Thoracic aorta (tissue), 2 donors: Measurements from ENCODE around the gene CHST1. TPM values are rescaled to one million over a fixed set of nuclear protein-coding genes. Genes with fewer than 3 reads are reported as not detected.
A peak's percentile ranks its signal among the peaks of the same experiment; 100 is the strongest.

Experiments used
- ATAC-seq: fragments of 150-250 bp; one replicate; pipeline ENCODE4 v1.8.0; 2017; ENCODE audit warnings: low read depth; ENCODE audit not compliant: insufficient number of reproducible peaks, low FRiP score
- DNase-seq: peaks from one replicate; pipeline ENCODE4 v3.0.0-alpha.2; 2020; ENCODE audit warnings: low spot score
- H3K27ac ChIP-seq, 2 donors: fragments of 200-600 bp; sonication (generic); 1 replicate in 1 of 2; 2 replicates in 1 of 2; pipeline ENCODE4 v1.5.1; 2016; ENCODE audit warnings: mild to moderate bottlenecking in 2 of 2, moderate library complexity in 2 of 2
- H3K27me3 ChIP-seq: fragments of 200-600 bp; sonication (generic); replicated peaks from 2 replicates; pipeline ENCODE4 v1.6.0; 2016; ENCODE audit warnings: mild to moderate bottlenecking; ENCODE audit not compliant: insufficient read depth
- H3K36me3 ChIP-seq: fragments of 200-600 bp; sonication (generic); one replicate; pipeline ENCODE4 v1.5.1; 2016
- H3K4me1 ChIP-seq, 2 donors: fragments of 200-600 bp; sonication (generic); 1 replicate in 1 of 2; 2 replicates in 1 of 2; pipeline versions ENCODE4 v1.5.1 to v1.6.0; 2016; ENCODE audit warnings: low read depth in 2 of 2, mild to moderate bottlenecking in 1 of 2; ENCODE audit not compliant: control insufficient read depth in 1 of 2
- H3K4me3 ChIP-seq: fragments of 200-600 bp; sonication (generic); 2 replicates; pipeline ENCODE4 v1.5.1; 2016; ENCODE audit warnings: mild to moderate bottlenecking
- H3K9me3 ChIP-seq: fragments of 200-600 bp; sonication (generic); 2 replicates; pipeline ENCODE4 v1.5.1; 2016
- total RNA-seq, 2 donors: library from RNA; depleted of rRNA; stranded (reverse); fragments of >200 nt; gene quantifications; one replicate each; pipeline versions ENCODE4 v1.1.0 to v1.2.3, GENCODE V29; 2016
- TF ChIP-seq, protein P1 (sequence below): fragments of 200-600 bp; sonication (generic); IDR thresholded peaks from one replicate; pipeline ENCODE4 v1.5.1; 2019; ENCODE audit warnings: antibody characterized with exemption

The CHST1 gene
- total RNA-seq, 2 donors from 2014 or later, result 48.7 to 50.2 TPM

DNA sequence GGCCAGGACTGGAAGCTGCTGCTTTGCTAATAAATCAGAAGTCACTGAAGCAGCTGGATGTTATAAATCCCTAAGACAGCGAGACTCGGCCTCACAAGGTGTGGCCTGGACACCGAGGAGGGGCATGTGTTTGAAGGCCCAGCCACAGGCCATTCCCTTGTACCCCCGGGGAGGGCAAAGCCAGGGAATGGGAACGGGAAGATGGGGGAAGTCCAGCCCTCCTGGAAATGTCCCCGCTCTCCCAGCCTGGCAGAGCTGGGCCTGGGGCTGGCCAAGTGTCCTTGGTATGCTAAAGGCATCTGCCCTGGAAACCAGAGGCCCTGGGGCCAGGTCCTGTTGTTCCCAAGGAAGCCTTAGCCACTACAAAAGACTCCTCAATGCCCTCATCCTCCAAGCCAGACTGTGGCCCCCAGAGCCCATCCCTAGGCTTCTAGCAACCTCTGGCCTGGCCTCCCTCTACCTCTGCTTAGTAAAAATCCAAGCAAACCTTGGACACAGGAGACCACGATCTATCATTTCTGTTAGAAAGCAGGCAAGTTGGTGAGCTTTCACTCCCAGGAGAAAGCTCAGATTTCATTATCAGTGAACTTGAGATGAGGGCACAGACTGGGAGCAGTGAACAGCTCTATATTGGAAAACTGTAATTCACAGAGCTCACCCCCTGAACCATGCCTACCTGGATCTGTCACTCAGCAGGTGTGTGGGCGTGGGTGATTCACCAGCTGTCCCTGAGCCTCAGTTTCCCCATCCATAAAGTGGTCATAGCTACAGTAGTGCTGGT lies 11.0 kb downstream of the CHST1 start:
- peaks cover 20 to 58% of the 10 kb centered on the region in 2 donors for H3K4me1 ChIP-seq
- peaks cover 7% of the 10 kb centered on the region for H3K36me3 ChIP-seq
- no peaks in the 10 kb centered on the region for H3K27me3 ChIP-seq
- H3K4me3 ChIP-seq, result no peak overlapping the region
- TF ChIP-seq, protein P1, sequence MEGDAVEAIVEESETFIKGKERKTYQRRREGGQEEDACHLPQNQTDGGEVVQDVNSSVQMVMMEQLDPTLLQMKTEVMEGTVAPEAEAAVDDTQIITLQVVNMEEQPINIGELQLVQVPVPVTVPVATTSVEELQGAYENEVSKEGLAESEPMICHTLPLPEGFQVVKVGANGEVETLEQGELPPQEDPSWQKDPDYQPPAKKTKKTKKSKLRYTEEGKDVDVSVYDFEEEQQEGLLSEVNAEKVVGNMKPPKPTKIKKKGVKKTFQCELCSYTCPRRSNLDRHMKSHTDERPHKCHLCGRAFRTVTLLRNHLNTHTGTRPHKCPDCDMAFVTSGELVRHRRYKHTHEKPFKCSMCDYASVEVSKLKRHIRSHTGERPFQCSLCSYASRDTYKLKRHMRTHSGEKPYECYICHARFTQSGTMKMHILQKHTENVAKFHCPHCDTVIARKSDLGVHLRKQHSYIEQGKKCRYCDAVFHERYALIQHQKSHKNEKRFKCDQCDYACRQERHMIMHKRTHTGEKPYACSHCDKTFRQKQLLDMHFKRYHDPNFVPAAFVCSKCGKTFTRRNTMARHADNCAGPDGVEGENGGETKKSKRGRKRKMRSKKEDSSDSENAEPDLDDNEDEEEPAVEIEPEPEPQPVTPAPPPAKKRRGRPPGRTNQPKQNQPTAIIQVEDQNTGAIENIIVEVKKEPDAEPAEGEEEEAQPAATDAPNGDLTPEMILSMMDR, result no peak
- no peaks in the 10 kb centered on the region for H3K9me3 ChIP-seq
- peak overlapping the region; percentile 17 to 29 for H3K27ac ChIP-seq
- ATAC-seq (no peak), DNase-seq (no peak)

DNA sequence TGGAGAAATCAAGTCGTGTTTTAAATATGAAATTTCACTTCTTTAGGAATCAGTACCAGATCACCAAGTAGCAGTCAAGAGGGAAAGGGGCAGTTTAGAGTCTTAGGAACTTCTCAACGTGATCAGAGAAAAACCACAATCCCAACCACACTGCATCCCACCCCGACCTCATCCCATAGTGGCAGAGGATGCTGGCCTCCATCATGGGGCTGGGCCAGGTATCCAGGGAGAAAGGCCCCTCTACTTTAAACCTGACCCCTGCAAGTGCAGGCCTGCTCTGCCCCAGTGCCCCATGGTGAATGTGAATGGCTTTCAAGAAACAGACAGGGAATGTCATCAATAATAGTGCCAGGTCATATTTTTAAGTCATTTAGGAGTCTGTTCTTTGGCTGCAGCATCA lies 12.1 kb downstream of the CHST1 start:
- Histone ChIP-seq H3K36me3 (peaks cover 7% of the 10 kb centered on the region), H3K27ac (peak overlapping the region in 1 of 2 donors; percentile 18), H3K9me3 (no peaks in the 10 kb centered on the region), H3K27me3 (no peaks in the 10 kb centered on the region), H3K4me3 (no peak overlapping the region), H3K4me1 (peaks cover 13 to 46% of the 10 kb centered on the region in 2 donors)
- TF ChIP-seq, protein P1, result no peak
- no peak for ATAC-seq
- DNase-seq, result no peak

DNA sequence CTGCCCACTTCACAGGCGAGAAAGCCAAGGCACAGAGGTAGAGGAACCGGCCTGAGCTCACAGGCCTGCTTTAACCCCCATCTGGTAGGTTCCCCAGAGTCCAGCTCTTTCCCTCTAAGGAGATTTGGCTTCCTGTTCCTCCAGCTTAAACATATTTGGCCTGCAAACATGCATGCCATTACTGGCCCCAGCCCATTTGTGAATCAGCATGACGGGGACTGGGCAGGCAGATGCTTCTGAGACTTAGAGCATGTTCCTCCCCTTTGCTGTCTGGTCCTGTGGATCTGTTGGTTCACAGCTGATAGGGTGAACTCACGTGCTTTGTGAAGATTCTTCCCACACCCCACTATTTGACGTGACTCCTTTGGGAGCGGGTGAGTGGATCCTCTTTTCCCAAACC lies 12.6 kb downstream of the CHST1 start:
- Histone ChIP-seq H3K9me3 (no peaks in the 10 kb centered on the region), H3K4me3 (no peak overlapping the region), H3K4me1 (peaks cover 9 to 41% of the 10 kb centered on the region in 2 donors), H3K27me3 (no peaks in the 10 kb centered on the region), H3K27ac (peak overlapping the region in 1 of 2 donors; percentile 18), H3K36me3 (peaks cover 7% of the 10 kb centered on the region)
- DNase-seq (no peak), ATAC-seq (no peak)
- TF ChIP-seq, protein P1, result no peak

DNA sequence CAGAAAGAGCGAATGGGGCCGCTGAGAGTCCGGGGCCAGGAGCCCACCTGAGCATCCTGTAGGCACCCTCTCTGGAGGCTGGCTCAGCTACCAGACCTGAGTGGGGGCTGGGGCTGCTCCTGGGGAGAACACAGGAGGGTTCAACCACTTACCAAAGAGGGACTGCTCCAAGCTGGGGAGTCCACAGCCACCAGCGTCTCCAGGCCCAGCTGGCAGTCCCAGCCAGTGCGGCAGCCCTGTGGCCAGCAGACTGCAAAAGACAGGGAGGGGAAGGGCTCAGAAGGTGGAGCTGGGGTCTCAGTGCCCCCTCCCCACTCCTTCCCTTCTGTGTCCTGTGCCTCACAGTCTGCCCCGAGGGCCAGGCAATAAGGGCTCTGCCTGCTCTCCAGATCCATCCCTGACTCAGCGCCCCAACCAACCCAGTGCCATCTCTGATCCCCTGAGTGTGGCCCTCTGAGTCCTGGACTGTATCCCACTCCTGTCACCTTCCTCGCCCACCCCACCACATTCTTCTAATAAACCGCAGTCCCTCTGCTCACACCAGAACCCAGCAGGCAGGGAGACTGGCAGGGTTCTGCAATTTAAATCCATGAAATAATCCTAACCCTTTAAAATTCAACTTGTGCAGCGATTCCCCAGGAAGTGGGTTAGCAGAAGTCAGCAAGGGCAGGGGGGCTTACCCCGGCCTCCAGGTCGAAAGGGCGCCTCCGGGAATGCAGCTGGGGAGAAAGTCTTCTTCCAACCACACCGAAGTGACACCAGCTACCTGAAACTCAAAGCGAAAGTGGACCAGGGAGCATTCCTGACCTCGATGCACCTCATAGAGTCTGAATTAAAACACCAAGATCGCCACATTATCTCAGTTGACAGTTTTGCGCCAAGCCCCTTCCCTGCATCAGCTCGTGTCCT lies 13.3 kb downstream of the CHST1 start:
- no peak overlapping the region for H3K27ac ChIP-seq
- no peaks in the 10 kb centered on the region for H3K27me3 ChIP-seq
- no peaks in the 10 kb centered on the region for H3K9me3 ChIP-seq
- no peak for DNase-seq
- no peak overlapping the region for H3K4me3 ChIP-seq
- H3K36me3 ChIP-seq, result peaks cover 7% of the 10 kb centered on the region
- ATAC-seq, result no peak
- TF ChIP-seq, protein P1, result no peak
- H3K4me1 ChIP-seq, result peaks cover 9 to 41% of the 10 kb centered on the region in 2 donors

DNA sequence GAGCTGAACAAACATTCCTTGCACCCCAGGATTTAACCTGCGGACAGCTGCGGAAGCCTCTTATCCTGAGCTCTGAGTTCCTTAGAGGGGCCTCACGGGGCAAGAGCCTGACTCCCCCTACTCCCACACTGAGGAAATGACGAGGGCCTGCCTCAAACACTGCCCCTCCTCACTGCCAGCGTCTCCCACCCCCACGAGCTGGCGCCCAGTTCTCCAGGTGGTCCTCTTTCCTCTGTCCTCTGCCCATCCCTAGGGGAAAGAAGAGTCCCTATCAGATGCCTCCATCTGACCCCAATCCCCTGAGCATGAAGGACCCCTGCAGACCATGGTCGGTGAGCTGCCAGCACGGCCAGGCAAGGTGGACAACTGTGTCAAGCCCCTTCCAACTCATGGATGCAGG lies 14.3 kb downstream of the CHST1 start:
- DNase-seq, result no peak
- Histone ChIP-seq H3K36me3 (peaks cover 7% of the 10 kb centered on the region), H3K27ac (no peak overlapping the region), H3K4me3 (no peak overlapping the region), H3K4me1 (peaks cover 9 to 41% of the 10 kb centered on the region in 2 donors), H3K9me3 (no peaks in the 10 kb centered on the region), H3K27me3 (no peaks in the 10 kb centered on the region)
- TF ChIP-seq, protein P1, result no peak
- no peak for ATAC-seq
